HFF-Myc (cell line): Measurements from ENCODE around the gene ALDH4A1.

Experiments
- DNase-seq: peaks from one replicate; pipeline ENCODE4 v3.0.0-alpha.2; 2011; ENCODE audit warnings: low read depth; ENCODE audit errors: extremely low read depth
- H3K4me3 ChIP-seq: replicated peaks from 2 replicates; pipeline ENCODE4 v1.5.1; 2011; ENCODE audit warnings: low read depth, mild to moderate bottlenecking, control low read depth, low read length
- TF ChIP-seq, protein P1 (sequence below): IDR thresholded peaks from 2 replicates; pipeline ENCODE4 v1.5.1; 2012; ENCODE audit warnings: mild to moderate bottlenecking, low read depth, low read length, control low read depth; ENCODE audit errors: missing control alignments

Gene ALDH4A1

GRCh38 chr1:18907021-18907916 lies 4.9 kb upstream of the ALDH4A1 start:
- TF ChIP-seq, protein P1, sequence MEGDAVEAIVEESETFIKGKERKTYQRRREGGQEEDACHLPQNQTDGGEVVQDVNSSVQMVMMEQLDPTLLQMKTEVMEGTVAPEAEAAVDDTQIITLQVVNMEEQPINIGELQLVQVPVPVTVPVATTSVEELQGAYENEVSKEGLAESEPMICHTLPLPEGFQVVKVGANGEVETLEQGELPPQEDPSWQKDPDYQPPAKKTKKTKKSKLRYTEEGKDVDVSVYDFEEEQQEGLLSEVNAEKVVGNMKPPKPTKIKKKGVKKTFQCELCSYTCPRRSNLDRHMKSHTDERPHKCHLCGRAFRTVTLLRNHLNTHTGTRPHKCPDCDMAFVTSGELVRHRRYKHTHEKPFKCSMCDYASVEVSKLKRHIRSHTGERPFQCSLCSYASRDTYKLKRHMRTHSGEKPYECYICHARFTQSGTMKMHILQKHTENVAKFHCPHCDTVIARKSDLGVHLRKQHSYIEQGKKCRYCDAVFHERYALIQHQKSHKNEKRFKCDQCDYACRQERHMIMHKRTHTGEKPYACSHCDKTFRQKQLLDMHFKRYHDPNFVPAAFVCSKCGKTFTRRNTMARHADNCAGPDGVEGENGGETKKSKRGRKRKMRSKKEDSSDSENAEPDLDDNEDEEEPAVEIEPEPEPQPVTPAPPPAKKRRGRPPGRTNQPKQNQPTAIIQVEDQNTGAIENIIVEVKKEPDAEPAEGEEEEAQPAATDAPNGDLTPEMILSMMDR, result peak; percentile 81
- no peak for DNase-seq
- no peak overlapping the region for H3K4me3 ChIP-seq

DNA sequence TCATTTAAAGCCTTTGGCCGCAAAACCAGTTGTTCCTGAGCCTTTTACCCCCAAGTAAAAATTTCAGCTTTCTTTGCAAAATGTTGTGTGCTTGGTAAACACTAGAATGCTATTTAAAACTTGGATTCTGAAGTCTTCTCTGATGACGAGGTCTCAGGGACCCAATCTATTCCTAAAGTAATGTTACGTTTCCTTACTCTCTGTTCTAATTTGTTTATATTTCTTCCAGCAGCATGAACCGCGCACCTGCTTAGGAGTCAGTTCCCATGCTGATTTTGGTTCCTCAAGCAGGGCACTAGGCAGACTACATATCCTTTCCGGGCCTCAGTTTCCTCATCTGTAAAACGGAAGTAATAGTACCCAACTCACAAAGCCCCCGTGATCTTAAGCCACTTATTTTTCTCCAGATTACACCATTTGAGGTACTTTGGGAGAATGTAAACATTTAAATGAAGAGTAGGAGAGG lies 969 bp upstream of the ALDH4A1 start:
- peak overlapping the region; percentile 76 for H3K4me3 ChIP-seq
- TF ChIP-seq, protein P1, result no peak
- DNase-seq, result no peak

GRCh38 chr1:18901952-18902522 lies 318 bp downstream of the ALDH4A1 start:
- DNase-seq, result no peak
- H3K4me3 ChIP-seq, result peak overlapping the region; percentile 76
- TF ChIP-seq, protein P1, result no peak

- H3K4me3 ChIP-seq, result peak overlapping the region; percentile 76
- DNase-seq, result no peak
- TF ChIP-seq, protein P1, result no peak
These were observed 1.0 kb downstream of the ALDH4A1 start for GRCh38 chr1:18901147-18901951.

GRCh38 chr1:18900303-18900841 lies 2.0 kb downstream of the ALDH4A1 start:
- TF ChIP-seq, protein P1, result no peak
- no peak for DNase-seq
- H3K4me3 ChIP-seq, result no peak overlapping the region

GRCh38 chr1:18899363-18900049 lies 2.8 kb downstream of the ALDH4A1 start:
- H3K4me3 ChIP-seq, result no peak overlapping the region
- no peak for DNase-seq
- TF ChIP-seq, protein P1, result no peak
